ENCODE measurements around the gene ANXA2.
"Not testable (repeated sequence)": the region's sequence is repeated elsewhere in the genome, so short reads cannot be mapped to it uniquely, and the experiment has no call there.

Gene ANXA2

GRCh38 chr15:60346077-60346476, 51.7 kb downstream of the ANXA2 start:
- WGBS, 2 experiments: 95 to 98% methylated on average over 3 of the region's 3 CpGs
- Histone ChIP-seq H3K9me3 (ENCODE audit: control insufficient read depth, low read length) (no peaks in the 10 kb centered on the region), H3K4me3 (ENCODE audit: insufficient read depth, low read depth, low read length) (no peak overlapping the region), H3K27me3 (ENCODE audit: control insufficient read depth, insufficient read depth, low read length, poor library complexity, severe bottlenecking) (no peaks in the 10 kb centered on the region), H3K27ac (ENCODE audit: insufficient read depth, low read depth, low read length, poor library complexity, severe bottlenecking) (no peak overlapping the region), H3K36me3 (ENCODE audit: control insufficient read depth, insufficient read depth, low read length) (peaks cover 5% of the 10 kb centered on the region), H3K4me1 (ENCODE audit: control insufficient read depth, insufficient read depth, low read length) (peaks cover 8% of the 10 kb centered on the region)

GRCh38 chr15:60345598-60345997, 52.2 kb downstream of the ANXA2 start:
- H3K4me3 ChIP-seq (ENCODE audit: insufficient read depth, low read depth, low read length): no peak overlapping the region
- 92 to 94% methylated on average over 3 of the region's 3 CpGs for WGBS, 2 experiments
- no peak overlapping the region for H3K27ac ChIP-seq (ENCODE audit: insufficient read depth, low read depth, low read length, poor library complexity, severe bottlenecking)
- no peaks in the 10 kb centered on the region for H3K9me3 ChIP-seq (ENCODE audit: control insufficient read depth, low read length)
- H3K36me3 ChIP-seq (ENCODE audit: control insufficient read depth, insufficient read depth, low read length): peaks cover 5% of the 10 kb centered on the region
- H3K4me1 ChIP-seq (ENCODE audit: control insufficient read depth, insufficient read depth, low read length): peaks cover 8% of the 10 kb centered on the region
- no peaks in the 10 kb centered on the region for H3K27me3 ChIP-seq (ENCODE audit: control insufficient read depth, insufficient read depth, low read length, poor library complexity, severe bottlenecking)

GRCh38 chr15:60344987-60345386, 52.8 kb downstream of the ANXA2 start:
- no peak overlapping the region for H3K27ac ChIP-seq (ENCODE audit: insufficient read depth, low read depth, low read length, poor library complexity, severe bottlenecking)

GRCh38 chr15:60344461-60344860, 53.3 kb downstream of the ANXA2 start:
- peaks cover 5% of the 10 kb centered on the region for H3K36me3 ChIP-seq (ENCODE audit: control insufficient read depth, insufficient read depth, low read length)

More at GRCh38 chr15:60344987-60345386, 52.8 kb downstream of the ANXA2 start:
- Histone ChIP-seq H3K4me1 (ENCODE audit: control insufficient read depth, insufficient read depth, low read length) (peaks cover 8% of the 10 kb centered on the region), H3K36me3 (ENCODE audit: control insufficient read depth, insufficient read depth, low read length) (peaks cover 5% of the 10 kb centered on the region), H3K4me3 (ENCODE audit: insufficient read depth, low read depth, low read length) (no peak overlapping the region), H3K27me3 (ENCODE audit: control insufficient read depth, insufficient read depth, low read length, poor library complexity, severe bottlenecking) (no peaks in the 10 kb centered on the region), H3K9me3 (ENCODE audit: control insufficient read depth, low read length) (no peaks in the 10 kb centered on the region)
- WGBS, 2 experiments: 88 to 100% methylated on average over 2 of the region's 2 CpGs

GRCh38 chr15:60343221-60343970, 54.4 kb downstream of the ANXA2 start:
- 84 to 85% methylated on average over 5 of the region's 5 CpGs for WGBS, 2 experiments
- Histone ChIP-seq H3K27ac (ENCODE audit: insufficient read depth, low read depth, low read length, poor library complexity, severe bottlenecking) (no peak overlapping the region), H3K9me3 (ENCODE audit: control insufficient read depth, low read length) (no peaks in the 10 kb centered on the region), H3K27me3 (ENCODE audit: control insufficient read depth, insufficient read depth, low read length, poor library complexity, severe bottlenecking) (no peaks in the 10 kb centered on the region), H3K4me1 (ENCODE audit: control insufficient read depth, insufficient read depth, low read length) (peaks cover 8% of the 10 kb centered on the region), H3K36me3 (ENCODE audit: control insufficient read depth, insufficient read depth, low read length) (peaks cover 5% of the 10 kb centered on the region), H3K4me3 (ENCODE audit: insufficient read depth, low read depth, low read length) (no peak overlapping the region)

More at GRCh38 chr15:60344461-60344860, 53.3 kb downstream of the ANXA2 start:
- H3K27ac ChIP-seq (ENCODE audit: insufficient read depth, low read depth, low read length, poor library complexity, severe bottlenecking): no peak overlapping the region
- H3K4me1 ChIP-seq (ENCODE audit: control insufficient read depth, insufficient read depth, low read length): peaks cover 8% of the 10 kb centered on the region
- no peaks in the 10 kb centered on the region for H3K27me3 ChIP-seq (ENCODE audit: control insufficient read depth, insufficient read depth, low read length, poor library complexity, severe bottlenecking)
- no peaks in the 10 kb centered on the region for H3K9me3 ChIP-seq (ENCODE audit: control insufficient read depth, low read length)
- no peak overlapping the region for H3K4me3 ChIP-seq (ENCODE audit: insufficient read depth, low read depth, low read length)
- 95 to 100% methylated on average over 8 of the region's 8 CpGs for whole genome bisulfite sequencing, 2 experiments

GRCh38 chr15:60340207-60340921, 57.4 kb downstream of the ANXA2 start:
- Histone ChIP-seq H3K9me3 (ENCODE audit: control insufficient read depth, low read length) (no peaks in the 10 kb centered on the region), H3K27me3 (ENCODE audit: control insufficient read depth, insufficient read depth, low read length, poor library complexity, severe bottlenecking) (no peaks in the 10 kb centered on the region), H3K36me3 (ENCODE audit: control insufficient read depth, insufficient read depth, low read length) (no peaks in the 10 kb centered on the region), H3K27ac (ENCODE audit: insufficient read depth, low read depth, low read length, poor library complexity, severe bottlenecking) (no peak overlapping the region), H3K4me1 (ENCODE audit: control insufficient read depth, insufficient read depth, low read length) (peaks cover 8% of the 10 kb centered on the region), H3K4me3 (ENCODE audit: insufficient read depth, low read depth, low read length) (no peak overlapping the region)
- WGBS, 2 experiments: 78 to 79% methylated on average over 9 of the region's 9 CpGs

- WGBS, 2 experiments: 90 to 97% methylated on average over 8 of the region's 9 CpGs
These were observed 58.5 kb downstream of the ANXA2 start for GRCh38 chr15:60339236-60339635.

GRCh38 chr15:60338810-60339209, 59.0 kb downstream of the ANXA2 start:
- H3K27me3 ChIP-seq (ENCODE audit: control insufficient read depth, insufficient read depth, low read length, poor library complexity, severe bottlenecking): no peaks in the 10 kb centered on the region
- H3K36me3 ChIP-seq (ENCODE audit: control insufficient read depth, insufficient read depth, low read length): no peaks in the 10 kb centered on the region
- H3K4me3 ChIP-seq (ENCODE audit: insufficient read depth, low read depth, low read length): no peak overlapping the region
- H3K4me1 ChIP-seq (ENCODE audit: control insufficient read depth, insufficient read depth, low read length): peaks cover 5% of the 10 kb centered on the region
- no peaks in the 10 kb centered on the region for H3K9me3 ChIP-seq (ENCODE audit: control insufficient read depth, low read length)
- H3K27ac ChIP-seq (ENCODE audit: insufficient read depth, low read depth, low read length, poor library complexity, severe bottlenecking): no peak overlapping the region
- 87 to 95% methylated on average over 3 of the region's 3 CpGs for WGBS, 2 experiments

More at GRCh38 chr15:60339236-60339635, 58.5 kb downstream of the ANXA2 start:
- Histone ChIP-seq H3K4me3 (ENCODE audit: insufficient read depth, low read depth, low read length) (no peak overlapping the region), H3K27me3 (ENCODE audit: control insufficient read depth, insufficient read depth, low read length, poor library complexity, severe bottlenecking) (no peaks in the 10 kb centered on the region), H3K27ac (ENCODE audit: insufficient read depth, low read depth, low read length, poor library complexity, severe bottlenecking) (no peak overlapping the region), H3K4me1 (ENCODE audit: control insufficient read depth, insufficient read depth, low read length) (peaks cover 8% of the 10 kb centered on the region), H3K36me3 (ENCODE audit: control insufficient read depth, insufficient read depth, low read length) (no peaks in the 10 kb centered on the region), H3K9me3 (ENCODE audit: control insufficient read depth, low read length) (no peaks in the 10 kb centered on the region)

GRCh38 chr15:60337076-60337475, 60.7 kb downstream of the ANXA2 start:
- Histone ChIP-seq H3K9me3 (ENCODE audit: control insufficient read depth, low read length) (no peaks in the 10 kb centered on the region), H3K4me3 (ENCODE audit: insufficient read depth, low read depth, low read length) (no peak overlapping the region), H3K27ac (ENCODE audit: insufficient read depth, low read depth, low read length, poor library complexity, severe bottlenecking) (no peak overlapping the region), H3K4me1 (ENCODE audit: control insufficient read depth, insufficient read depth, low read length) (no peaks in the 10 kb centered on the region), H3K27me3 (ENCODE audit: control insufficient read depth, insufficient read depth, low read length, poor library complexity, severe bottlenecking) (no peaks in the 10 kb centered on the region), H3K36me3 (ENCODE audit: control insufficient read depth, insufficient read depth, low read length) (no peaks in the 10 kb centered on the region)
- WGBS, 2 experiments: 95% methylated on average over 4 of the region's 4 CpGs

GRCh38 chr15:60335296-60335695, 62.5 kb downstream of the ANXA2 start:
- WGBS, 2 experiments: 89 to 94% methylated on average over 4 of the region's 4 CpGs

More at GRCh38 chr15:60335296-60335695, 62.5 kb downstream of the ANXA2 start:
- H3K27ac ChIP-seq (ENCODE audit: insufficient read depth, low read depth, low read length, poor library complexity, severe bottlenecking); H3K4me1 ChIP-seq (ENCODE audit: control insufficient read depth, insufficient read depth, low read length); H3K36me3 ChIP-seq (ENCODE audit: control insufficient read depth, insufficient read depth, low read length); H3K4me3 ChIP-seq (ENCODE audit: insufficient read depth, low read depth, low read length); H3K27me3 ChIP-seq (ENCODE audit: control insufficient read depth, insufficient read depth, low read length, poor library complexity, severe bottlenecking); H3K9me3 ChIP-seq (ENCODE audit: control insufficient read depth, low read length): not testable (repeated sequence)
